GM18511 (cell line): Measurements from ENCODE around the gene MAPK1.
"Not testable (repeated sequence)": the region's sequence is repeated elsewhere in the genome, so short reads cannot be mapped to it uniquely, and the experiment has no call there.

Source experiments
- ATAC-seq: cut with Tn5 transposase; IDR thresholded peaks from one replicate; pipeline ENCODE4 v1.9.1; 2021; ENCODE audit warnings: mild to moderate bottlenecking, moderate library complexity; ENCODE audit not compliant: unreplicated experiment

MAPK1 gene

DNA sequence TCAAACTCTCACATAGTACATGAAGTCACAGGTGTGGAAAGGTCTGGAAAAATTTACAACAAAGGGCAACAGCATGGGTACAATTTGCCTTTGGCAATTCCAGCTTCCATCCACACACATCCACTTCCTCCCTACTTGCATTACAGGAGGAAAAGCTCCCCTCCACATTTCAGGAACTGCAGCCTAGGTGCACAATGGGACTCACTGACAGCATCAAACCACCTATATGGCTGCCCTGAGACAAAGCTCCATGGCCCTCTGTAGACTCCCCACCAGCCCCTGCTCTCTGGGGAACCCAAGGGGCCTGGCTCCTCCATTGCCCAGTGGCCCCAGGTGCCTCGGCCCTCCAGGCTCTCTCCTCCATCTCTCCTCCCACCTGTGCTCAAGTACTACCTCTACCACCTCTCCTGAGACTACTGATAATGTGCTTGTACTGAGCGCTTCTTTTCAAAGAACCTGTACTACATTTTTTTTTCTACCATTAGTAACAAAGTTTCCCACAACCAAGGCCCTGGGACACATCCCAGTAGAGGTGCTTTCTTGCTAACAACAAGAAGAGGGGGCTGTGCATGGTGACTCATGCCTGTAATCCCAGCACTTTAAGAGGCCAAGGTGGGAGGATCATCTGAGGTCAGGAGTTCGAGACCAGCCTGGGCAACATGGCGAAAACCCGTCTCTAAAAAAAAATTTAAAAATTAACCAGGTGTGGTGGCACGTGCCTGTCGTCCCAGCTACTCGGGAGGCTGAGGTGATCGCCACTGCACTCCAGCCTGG lies 136.7 kb downstream of the MAPK1 start:
- ATAC-seq = no peak

DNA sequence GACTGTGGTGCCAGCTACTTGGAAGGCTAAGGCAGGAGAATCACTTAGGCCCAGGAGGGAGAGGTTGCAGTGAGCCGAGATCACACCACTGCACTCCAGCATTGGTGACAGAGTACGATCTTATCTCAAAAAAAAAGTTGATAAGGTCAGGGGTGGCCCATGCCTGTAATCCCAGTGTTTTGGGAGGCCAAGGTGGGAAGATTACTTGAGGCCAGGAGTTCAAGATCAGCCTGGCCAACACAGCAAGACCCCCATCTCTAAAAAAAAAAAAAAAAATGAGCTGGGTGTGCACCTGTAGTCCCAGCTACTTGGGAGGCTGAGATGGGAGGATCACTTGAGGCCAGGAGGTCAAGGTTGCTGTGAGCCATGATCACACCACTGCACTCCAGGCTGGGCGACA lies 138.3 kb downstream of the MAPK1 start:
- ATAC-seq = not testable (repeated sequence)

GRCh38 chr22:21728270-21728669 lies 139.2 kb downstream of the MAPK1 start:
- no peak for ATAC-seq

DNA sequence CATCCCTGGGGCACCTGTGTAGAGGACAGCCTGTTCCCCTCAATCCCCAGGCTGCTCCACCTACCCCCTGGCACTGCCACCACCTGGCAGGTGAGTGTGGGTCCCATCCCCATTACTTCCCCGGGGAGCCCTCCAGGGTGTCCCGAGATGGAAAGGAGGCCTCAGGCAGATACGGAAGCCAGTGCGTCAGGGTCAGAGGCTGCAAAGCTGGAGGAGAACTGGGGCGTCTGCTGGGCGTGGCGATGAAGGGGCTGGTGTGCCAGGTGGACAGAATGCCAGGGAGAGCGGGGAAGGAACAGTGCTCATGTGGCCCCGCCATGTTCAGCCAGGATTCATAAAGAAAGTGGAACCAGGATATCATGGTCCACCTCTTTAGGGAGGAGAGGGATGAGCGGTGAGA lies 139.7 kb downstream of the MAPK1 start:
- ATAC-seq = no peak

- ATAC-seq = no peak
These were observed 140.3 kb downstream of the MAPK1 start for GRCh38 chr22:21727159-21727558.

GRCh38 chr22:21726650-21727049 lies 140.8 kb downstream of the MAPK1 start:
- ATAC-seq = no peak

DNA sequence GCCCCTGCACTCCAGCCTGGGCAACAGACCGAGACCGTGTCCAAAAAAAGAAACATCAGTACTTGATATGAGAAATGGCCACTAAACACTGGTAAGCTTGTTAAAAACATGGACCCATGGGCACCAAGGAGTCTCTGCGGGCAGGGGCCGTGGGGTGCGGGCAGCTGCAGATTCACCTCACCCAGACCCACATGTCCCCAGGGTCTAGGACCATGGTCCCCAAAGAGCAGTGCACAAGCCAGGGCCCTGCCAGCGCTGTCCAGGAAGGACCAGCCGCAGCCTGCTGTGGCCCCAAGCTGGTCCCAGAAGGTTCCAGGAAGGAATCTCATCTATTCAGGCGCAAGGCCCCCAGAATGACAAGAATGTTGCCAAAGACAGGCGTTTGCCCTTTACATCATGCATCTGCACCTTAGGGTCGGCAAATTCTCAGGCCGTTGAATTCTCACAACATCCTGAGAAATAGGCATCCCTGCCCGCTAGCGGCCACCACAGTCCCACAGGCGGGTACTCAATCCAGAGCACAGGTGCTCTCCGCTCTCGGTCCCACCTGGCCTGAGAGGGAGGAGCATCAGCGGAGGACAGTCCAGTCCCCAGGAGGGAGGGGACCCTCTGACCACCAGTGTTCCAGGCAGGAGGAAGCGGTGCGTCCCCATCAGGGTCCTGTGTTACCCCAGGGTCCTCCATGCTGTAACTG lies 141.3 kb downstream of the MAPK1 start:
- no peak for ATAC-seq

GRCh38 chr22:21724496-21724895 lies 142.9 kb downstream of the MAPK1 start:
- ATAC-seq = not testable (repeated sequence)

DNA sequence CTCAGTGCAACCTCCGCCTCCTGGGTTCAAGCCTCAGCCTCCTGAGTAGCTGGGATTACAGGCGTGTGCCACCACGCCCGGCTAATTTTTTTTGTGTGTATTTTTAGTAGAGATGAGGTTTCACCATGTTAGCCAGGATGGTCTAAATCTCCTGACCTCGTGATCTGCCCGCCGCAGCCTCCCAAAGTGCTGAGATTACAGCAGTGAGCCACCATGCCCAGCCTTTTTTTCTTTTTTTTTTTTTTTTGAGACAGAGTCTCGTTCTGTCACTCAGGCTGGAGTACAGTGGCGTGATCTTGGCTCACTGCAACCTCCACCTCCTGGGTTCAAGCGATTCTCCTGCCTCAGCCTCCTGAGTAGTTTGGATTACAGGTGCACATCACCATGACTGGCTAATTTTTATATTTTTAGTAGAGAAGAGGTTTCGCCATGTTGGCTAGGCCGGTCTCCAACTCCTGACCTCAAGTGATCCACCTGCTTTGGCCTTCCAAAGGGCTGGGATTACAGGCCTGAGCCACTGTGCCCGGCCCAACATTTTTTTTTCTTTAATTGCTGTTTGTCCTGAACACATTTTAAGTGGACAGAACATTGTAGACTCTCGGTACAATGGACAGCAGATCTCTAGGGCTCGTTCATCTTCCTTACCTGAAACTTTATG lies 146.1 kb downstream of the MAPK1 start:
- not testable (repeated sequence) for ATAC-seq

DNA sequence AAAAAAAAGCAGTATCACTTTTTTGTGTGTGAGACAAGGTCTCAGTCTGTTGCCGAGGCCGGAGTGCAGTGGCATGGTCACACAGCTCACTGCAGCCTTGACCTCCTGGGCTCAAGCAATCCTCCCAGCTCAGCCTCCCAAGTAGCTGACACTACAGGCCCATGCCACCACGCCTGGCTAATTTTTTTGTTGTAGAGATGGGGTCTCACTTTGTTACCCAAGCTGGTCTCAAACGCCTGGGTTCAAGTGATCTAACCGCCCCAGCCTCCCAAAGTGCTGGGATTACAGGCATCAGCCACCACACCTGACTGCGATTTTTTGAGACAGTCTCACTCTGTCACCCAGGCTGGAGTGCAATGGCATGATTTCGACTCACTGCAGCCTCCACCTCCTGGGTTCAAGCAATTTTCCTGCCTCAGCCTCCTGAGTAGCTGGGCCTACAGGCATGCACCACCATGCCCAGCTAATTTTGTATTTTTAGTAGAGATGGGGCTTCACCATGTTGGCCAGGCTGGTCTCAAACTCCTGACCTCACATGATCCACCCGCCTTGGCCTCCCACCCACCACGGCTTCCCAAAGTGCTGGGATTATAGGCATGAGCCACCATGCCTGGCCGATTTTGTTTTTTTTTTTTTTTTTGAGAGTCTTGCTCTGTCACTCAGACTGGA lies 147.1 kb downstream of the MAPK1 start:
- ATAC-seq = not testable (repeated sequence)

GRCh38 chr22:21719024-21719423 lies 148.4 kb downstream of the MAPK1 start:
- ATAC-seq = no peak

DNA sequence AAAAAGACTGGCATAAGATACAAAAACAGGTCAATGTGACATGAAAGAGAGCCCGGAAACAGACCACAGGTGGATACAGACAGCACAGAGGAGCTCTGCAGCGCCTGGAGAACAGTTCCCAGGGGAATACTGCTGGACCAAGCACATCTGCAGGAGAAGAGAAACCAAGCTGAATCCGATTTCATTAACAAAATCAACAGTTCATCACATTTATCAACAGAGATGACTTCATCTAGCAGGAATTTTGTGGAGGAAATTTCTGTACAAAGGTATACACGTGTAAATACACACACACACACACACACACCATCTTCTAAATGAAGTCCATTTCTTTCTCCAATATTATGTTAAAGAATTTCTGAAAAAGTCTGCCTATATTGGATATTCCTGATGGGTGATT lies 148.9 kb downstream of the MAPK1 start:
- no peak for ATAC-seq

- not testable (repeated sequence) for ATAC-seq
These were observed 150.9 kb downstream of the MAPK1 start for GRCh38 chr22:21716395-21717122.

DNA sequence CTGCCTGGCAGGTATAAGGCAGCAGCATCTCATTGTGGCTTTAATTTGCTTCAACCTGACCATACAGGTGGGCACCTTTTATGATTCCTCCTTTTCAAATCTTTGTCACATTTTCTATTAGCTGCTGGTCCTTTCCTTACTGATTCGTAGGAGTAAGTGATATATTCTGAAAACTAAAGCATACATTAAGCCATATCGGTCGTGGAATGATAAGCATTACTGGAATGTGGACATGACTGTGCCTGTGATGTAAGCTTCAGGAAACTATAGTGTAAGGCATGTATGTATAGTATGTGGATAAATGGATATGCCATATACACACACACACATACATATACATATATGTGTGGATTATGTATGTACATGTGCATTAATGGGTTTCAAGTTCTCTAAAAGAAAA lies 152.7 kb downstream of the MAPK1 start:
- no peak for ATAC-seq

- no peak for ATAC-seq
These were observed 153.2 kb downstream of the MAPK1 start for GRCh38 chr22:21714059-21714770.

DNA sequence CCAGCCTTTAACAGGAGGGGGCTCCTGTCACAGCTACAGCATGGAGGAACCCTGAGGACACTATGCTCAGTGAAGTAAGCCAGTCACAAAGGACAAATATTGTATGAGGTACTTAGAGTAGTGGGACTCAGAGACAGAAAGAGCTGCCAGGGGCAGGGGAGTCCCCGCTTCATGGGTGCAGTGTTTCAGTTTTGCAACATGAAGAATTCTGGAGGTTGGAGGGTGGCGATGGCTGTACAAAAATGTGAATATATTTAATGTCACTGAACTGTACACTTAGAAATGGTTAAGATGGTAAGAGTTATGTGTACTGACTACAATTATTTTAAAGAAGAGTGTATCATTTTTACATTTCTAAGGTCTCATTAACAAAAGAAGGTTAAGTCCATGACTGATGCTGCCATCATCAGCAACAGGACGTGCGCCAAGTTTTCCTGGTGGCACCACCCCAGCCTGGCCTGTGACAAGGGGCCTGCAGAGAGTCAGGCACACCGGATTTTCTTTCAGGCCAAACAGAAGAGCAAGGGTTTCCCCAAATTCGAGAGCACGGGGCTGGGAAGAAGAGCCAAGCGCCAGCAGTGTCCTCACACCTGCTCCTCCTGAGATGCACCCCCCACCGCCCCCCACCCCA lies 153.9 kb downstream of the MAPK1 start:
- no peak for ATAC-seq

DNA sequence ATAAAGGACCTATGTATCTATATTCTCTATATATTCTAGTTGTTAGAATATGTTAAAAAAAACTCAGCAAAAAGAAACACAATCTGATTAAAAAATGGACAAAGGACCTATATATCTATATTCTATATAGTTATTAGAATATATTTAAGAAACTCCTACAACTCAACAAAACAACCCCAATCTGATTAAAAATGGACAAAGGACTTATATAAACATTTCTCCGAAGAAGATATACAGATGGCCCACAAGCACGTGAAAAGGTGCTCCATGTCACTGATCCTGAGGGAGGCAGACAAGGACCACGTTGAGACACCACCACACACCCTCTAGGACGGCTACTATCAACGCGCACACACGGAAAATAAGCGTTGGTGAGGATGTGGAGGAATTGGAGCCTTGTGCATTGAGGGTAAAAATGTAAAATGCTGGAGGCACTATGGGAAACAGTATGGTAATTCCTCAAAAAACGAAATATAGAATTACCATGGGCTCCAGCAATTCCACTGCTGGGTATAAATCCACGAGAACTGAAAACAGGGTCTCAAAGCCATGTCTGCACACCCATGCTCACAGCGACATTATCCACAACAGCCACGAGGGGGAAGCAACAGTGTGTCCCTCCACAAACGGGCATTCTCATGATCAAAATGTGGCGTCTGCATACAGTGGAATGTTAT lies 154.6 kb downstream of the MAPK1 start:
- no peak for ATAC-seq

DNA sequence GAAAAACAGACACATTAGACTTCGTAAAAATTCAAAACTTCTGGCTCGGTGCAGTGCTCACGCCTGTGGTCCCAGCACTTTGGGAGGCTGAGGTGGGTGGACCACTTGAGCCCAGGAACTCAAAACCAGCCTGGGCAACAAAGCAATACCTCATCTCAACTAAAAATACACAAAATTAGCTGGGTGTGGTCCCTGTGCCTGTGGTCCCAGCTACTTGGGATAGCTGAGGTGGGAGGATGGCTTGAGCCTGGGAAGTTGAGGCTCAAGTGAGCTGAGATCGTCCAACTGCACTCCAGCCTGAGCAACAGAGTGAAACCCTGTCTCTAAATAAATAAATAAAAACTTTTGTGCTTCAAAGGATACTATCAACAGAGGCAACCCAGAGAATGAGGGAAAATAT lies 155.6 kb downstream of the MAPK1 start:
- no peak for ATAC-seq

DNA sequence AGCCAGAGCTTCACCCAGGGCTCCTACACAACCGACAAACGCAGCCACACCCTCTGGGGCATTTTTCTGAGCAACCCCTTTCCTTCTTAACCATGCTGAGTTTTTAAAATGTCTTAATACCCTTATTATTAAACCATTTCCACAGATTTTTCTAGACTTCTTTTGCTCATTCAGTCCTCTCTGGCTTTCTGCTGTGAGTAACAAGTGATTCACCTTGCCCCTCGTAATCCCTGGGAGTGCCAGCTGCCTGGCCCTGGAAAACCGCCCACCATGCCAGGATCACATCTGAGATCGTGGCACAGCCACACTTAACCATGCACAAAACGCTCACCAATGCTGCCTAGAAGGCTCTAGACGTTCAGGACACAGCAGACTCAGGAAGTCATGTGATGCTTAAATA lies 157.3 kb downstream of the MAPK1 start:
- ATAC-seq = no peak
